ENCODE data around the gene CDKN1B. TPM values are rescaled to one million over a fixed set of nuclear protein-coding genes. Genes with fewer than 3 reads are reported as not detected.

CDKN1B gene
- total RNA-seq, 1 experiment from 2014 or later = 38.7 TPM

GRCh38 chr12:12755923-12756322 lies 38.8 kb downstream of the CDKN1B start:
- Histone ChIP-seq H3K4me1 (ENCODE audit: insufficient read depth, low read length, poor library complexity, severe bottlenecking) (no peaks in the 10 kb centered on the region), H3K4me3 (ENCODE audit: low read depth, low read length, poor library complexity, severe bottlenecking) (no peak overlapping the region), H3K27me3 (replicated peaks; ENCODE audit: insufficient read depth, low read depth, low read length, poor library complexity) (no peaks in the 10 kb centered on the region), H3K27ac (ENCODE audit: low read depth, low read length, poor library complexity, severe bottlenecking) (no peak overlapping the region), H3K9me3 (ENCODE audit: low read depth, low read length, poor library complexity, severe bottlenecking) (no peaks in the 10 kb centered on the region), H3K36me3 (ENCODE audit: insufficient read depth, low read length, poor library complexity, severe bottlenecking) (no peaks in the 10 kb centered on the region)
- BruUV-seq (replicated peaks) = no TSS peak
- ChIA-PET POLR2A (ENCODE audit: low non-redundant PET) (no interaction called here), CTCF (interaction anchor here (0.6 kb wide), 1 partner anchor 1296 kb away, joined by 5 read pairs; no protein-coding TSS in a partner anchor)
- no peak for DNase-seq (ENCODE audit: low spot score)
- intact Hi-C loops (cut with micrococcal nuclease; ENCODE audit: unreplicated experiment) = no loop called here
- TF ChIP-seq, protein P1, sequence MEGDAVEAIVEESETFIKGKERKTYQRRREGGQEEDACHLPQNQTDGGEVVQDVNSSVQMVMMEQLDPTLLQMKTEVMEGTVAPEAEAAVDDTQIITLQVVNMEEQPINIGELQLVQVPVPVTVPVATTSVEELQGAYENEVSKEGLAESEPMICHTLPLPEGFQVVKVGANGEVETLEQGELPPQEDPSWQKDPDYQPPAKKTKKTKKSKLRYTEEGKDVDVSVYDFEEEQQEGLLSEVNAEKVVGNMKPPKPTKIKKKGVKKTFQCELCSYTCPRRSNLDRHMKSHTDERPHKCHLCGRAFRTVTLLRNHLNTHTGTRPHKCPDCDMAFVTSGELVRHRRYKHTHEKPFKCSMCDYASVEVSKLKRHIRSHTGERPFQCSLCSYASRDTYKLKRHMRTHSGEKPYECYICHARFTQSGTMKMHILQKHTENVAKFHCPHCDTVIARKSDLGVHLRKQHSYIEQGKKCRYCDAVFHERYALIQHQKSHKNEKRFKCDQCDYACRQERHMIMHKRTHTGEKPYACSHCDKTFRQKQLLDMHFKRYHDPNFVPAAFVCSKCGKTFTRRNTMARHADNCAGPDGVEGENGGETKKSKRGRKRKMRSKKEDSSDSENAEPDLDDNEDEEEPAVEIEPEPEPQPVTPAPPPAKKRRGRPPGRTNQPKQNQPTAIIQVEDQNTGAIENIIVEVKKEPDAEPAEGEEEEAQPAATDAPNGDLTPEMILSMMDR (conservative IDR thresholded peaks at IDR 0.05; ENCODE audit: low read depth, low read length) = no peak
- no peak for TF ChIP-seq EZH2 (IDR thresholded peaks at IDR 0.05; ENCODE audit: borderline replicate concordance, low read depth, low read length, poor library complexity, severe bottlenecking)

DNA sequence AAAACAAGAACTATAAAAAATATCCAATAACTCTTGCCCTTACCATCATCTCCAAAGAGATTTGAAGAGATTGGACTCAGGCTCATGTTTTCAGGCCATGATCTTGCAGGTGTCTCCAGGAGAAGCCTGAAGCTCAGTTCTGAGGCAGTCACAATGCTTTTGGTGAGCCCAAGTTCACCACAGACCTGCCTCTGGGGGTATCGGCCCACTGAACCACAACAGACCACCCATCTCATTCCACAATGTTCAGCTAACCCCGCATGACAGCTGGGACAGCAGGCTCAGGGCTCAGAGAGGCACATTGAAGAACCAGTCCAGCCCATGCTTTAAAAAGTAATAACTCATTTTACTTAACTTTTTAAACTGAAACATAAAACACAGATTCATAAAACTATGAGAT lies 40.0 kb downstream of the CDKN1B start:
- no peaks in the 10 kb centered on the region for H3K27me3 ChIP-seq (replicated peaks; ENCODE audit: insufficient read depth, low read depth, low read length, poor library complexity)
- no peak overlapping the region for H3K4me3 ChIP-seq (ENCODE audit: low read depth, low read length, poor library complexity, severe bottlenecking)
- intact Hi-C loops (cut with micrococcal nuclease; ENCODE audit: unreplicated experiment) = no loop called here
- no peaks in the 10 kb centered on the region for H3K4me1 ChIP-seq (ENCODE audit: insufficient read depth, low read length, poor library complexity, severe bottlenecking)
- no peaks in the 10 kb centered on the region for H3K9me3 ChIP-seq (ENCODE audit: low read depth, low read length, poor library complexity, severe bottlenecking)
- BruUV-seq (replicated peaks) = no TSS peak
- TF ChIP-seq, protein P1 (conservative IDR thresholded peaks at IDR 0.05; ENCODE audit: low read depth, low read length) = no peak
- TF ChIP-seq EZH2 (IDR thresholded peaks at IDR 0.05; ENCODE audit: borderline replicate concordance, low read depth, low read length, poor library complexity, severe bottlenecking) = no peak
- POLR2A ChIA-PET (ENCODE audit: low non-redundant PET) = no interaction called here
- H3K36me3 ChIP-seq (ENCODE audit: insufficient read depth, low read length, poor library complexity, severe bottlenecking) = no peaks in the 10 kb centered on the region
- no peak overlapping the region for H3K27ac ChIP-seq (ENCODE audit: low read depth, low read length, poor library complexity, severe bottlenecking)
- CTCF ChIA-PET = no interaction called here
- DNase-seq (ENCODE audit: low spot score) = no peak

DNA sequence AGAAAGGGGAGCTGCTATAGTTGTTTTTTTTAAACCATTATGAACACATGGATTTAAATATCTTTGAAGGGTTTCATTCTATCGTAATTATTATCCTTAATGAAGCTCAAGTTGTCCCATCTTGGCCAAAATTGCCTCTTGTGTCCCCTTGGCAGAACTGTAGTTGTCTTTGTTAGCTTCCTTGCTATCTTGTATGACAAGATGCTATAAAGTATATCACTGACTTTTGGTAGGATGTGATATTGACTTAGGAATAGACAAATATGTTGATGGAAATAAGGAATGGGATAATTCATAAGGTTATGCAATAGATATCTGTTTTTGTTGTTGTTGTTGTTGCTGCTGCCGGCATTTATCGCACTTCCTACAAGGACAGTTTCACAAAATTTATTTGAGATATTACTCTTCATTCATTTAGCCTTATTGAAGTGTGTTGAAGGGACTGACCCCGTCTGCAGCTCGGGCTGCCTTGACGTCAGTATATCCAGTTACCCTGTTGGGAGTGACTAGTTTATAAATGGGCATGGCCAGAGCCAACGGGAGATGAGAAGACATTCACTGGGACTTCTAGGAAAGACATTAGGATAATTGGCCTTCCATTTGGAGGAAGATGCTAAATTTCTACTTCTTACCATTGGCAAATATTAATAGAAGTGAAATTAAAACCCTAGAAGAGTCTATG lies 42.2 kb downstream of the CDKN1B start:
- H3K4me3 ChIP-seq (ENCODE audit: low read depth, low read length, poor library complexity, severe bottlenecking) = no peak overlapping the region
- no peaks in the 10 kb centered on the region for H3K36me3 ChIP-seq (ENCODE audit: insufficient read depth, low read length, poor library complexity, severe bottlenecking)
- POLR2A ChIA-PET (ENCODE audit: low non-redundant PET) = no interaction called here
- intact Hi-C loops (cut with micrococcal nuclease; ENCODE audit: unreplicated experiment) = no loop called here
- no peaks in the 10 kb centered on the region for H3K9me3 ChIP-seq (ENCODE audit: low read depth, low read length, poor library complexity, severe bottlenecking)
- no peak for DNase-seq (ENCODE audit: low spot score)
- no TSS peak for BruUV-seq (replicated peaks)
- TF ChIP-seq EZH2 (IDR thresholded peaks at IDR 0.05; ENCODE audit: borderline replicate concordance, low read depth, low read length, poor library complexity, severe bottlenecking) = no peak
- TF ChIP-seq, protein P1 (conservative IDR thresholded peaks at IDR 0.05; ENCODE audit: low read depth, low read length) = no peak
- no peak overlapping the region for H3K27ac ChIP-seq (ENCODE audit: low read depth, low read length, poor library complexity, severe bottlenecking)
- no peaks in the 10 kb centered on the region for H3K4me1 ChIP-seq (ENCODE audit: insufficient read depth, low read length, poor library complexity, severe bottlenecking)
- CTCF ChIA-PET = no interaction called here
- no peaks in the 10 kb centered on the region for H3K27me3 ChIP-seq (replicated peaks; ENCODE audit: insufficient read depth, low read depth, low read length, poor library complexity)
